K562 (cell line): ENCODE results near the gene MEOX1. TPM values are rescaled to one million over a fixed set of nuclear protein-coding genes. Genes with fewer than 3 reads are reported as not detected.

ENCODE experiments used
- GMEB1 ChIP-seq: fragments of 250-450 bp; sonication (Bioruptor Pico); IDR thresholded peaks from 2 replicates; pipeline ENCODE4 v1.4.0; 2020; ENCODE audit warnings: mild to moderate bottlenecking
- HES1 ChIP-seq: fragments of 450-650 bp; IDR thresholded peaks from 2 replicates; pipeline ENCODE4 v1.6.1; 2016; ENCODE audit warnings: low read depth, mild to moderate bottlenecking, moderate library complexity
- IRF2 ChIP-seq: sonication (generic); formaldehyde crosslinking; IDR thresholded peaks from 2 replicates; pipeline ENCODE4 v1.8.1; 2022; ENCODE audit warnings: mild to moderate bottlenecking, missing genetic modification reagents
- MYC ChIP-seq, 2 experiments: fragments of 250-450 bp in 1 of 2; sonication (Bioruptor Pico) in 1 of 2; IDR thresholded peaks; 2 replicates each; pipeline versions ENCODE4 v1.5.1 to v1.6.1; 2012 to 2021; ENCODE audit warnings: low read depth in 2 of 2, borderline replicate concordance in 1 of 2, improper control_type of control experiment in 1 of 2, low read length in 1 of 2, mild to moderate bottlenecking in 1 of 2, moderate library complexity in 1 of 2
- TAF1 ChIP-seq: IDR thresholded peaks from 2 replicates; pipeline ENCODE4 v1.6.1; 2011; ENCODE audit warnings: mild to moderate bottlenecking, low read length, moderate library complexity; ENCODE audit not compliant: insufficient read depth, control insufficient read depth, severe bottlenecking; ENCODE audit errors: extremely low read depth
- ZNF24 ChIP-seq: fragments of 450-650 bp; IDR thresholded peaks from 2 replicates; pipeline ENCODE4 v1.6.1; 2016
- ZNF407 ChIP-seq: fragments of 450-650 bp; IDR thresholded peaks from 2 replicates; pipeline ENCODE4 v1.6.1; 2016; ENCODE audit warnings: low read depth
- ZZZ3 ChIP-seq: fragments of 450-650 bp; IDR thresholded peaks from 2 replicates; pipeline ENCODE4 v1.6.1; 2016; ENCODE audit warnings: antibody characterized with exemption, mild to moderate bottlenecking, moderate library complexity
- polyA plus RNA-seq, 8 experiments: library from polyadenylated mRNA; depleted of rRNA in 4 of 8; stranded (reverse) in 5 of 8; unstranded in 3 of 8; fragments of >200 nt; fragmentation: Nextera tagmentation in 2 of 8; fragmentation: Illumina TruSeq in 1 of 8; extraction: Ambion mirVana in 2 of 8; extraction: Trizol in 1 of 8; gene quantifications; 2 replicates each; pipeline versions ENCODE4 v1.2.1 to v1.2.3, GENCODE V29; 2011 to 2014; ENCODE audit warnings: inconsistent platforms in 1 of 8, missing spikeins in 1 of 8
- total RNA-seq, 7 experiments: library from RNA; depleted of rRNA in 6 of 7; stranded (reverse); fragments of >200 nt in 6 of 7; fragmentation: Illumina TruSeq in 2 of 7; extraction: Trizol in 2 of 7; gene quantifications; 2 replicates each; pipeline versions ENCODE4 v1.2.1 to v1.2.3, GENCODE V29; 2011 to 2021; ENCODE audit warnings: low replicate concordance in 1 of 7

The MEOX1 gene
- total and polyA plus RNA-seq, 9 of the 15 experiments (the other 6 are each of a cell fraction or from before 2014, with no cell fraction given) = not detected

- TF ChIP-seq IRF2 (no peak), GMEB1 (CRISPR knock-in tag) (no peak), ZNF24 (no peak), ZZZ3 (no peak), ZNF407 (no peak), TAF1 (no peak), MYC (IDR thresholded peaks at IDR 0.05; ENCODE audit: low read depth, low read length) (no peak), MYC (CRISPR knock-in tag; IDR thresholded peaks at IDR 0.05; ENCODE audit: borderline replicate concordance, low read depth) (no peak), HES1 (no peak)
- TF ChIP-seq, all 486 proteins: peak for 0
Observed at GRCh38 chr17:43616852-43617251, 44.9 kb downstream of the MEOX1 start (continued).
